ENCODE results near the gene UPK2.

The UPK2 gene

GRCh38 chr11:118910309-118911112 lies 45.6 kb upstream of the UPK2 start:
- in situ Hi-C loops (cut with HindIII; ENCODE audit: low pct_ligation_motif_present, low sequenced_read_pairs): no loop called here
- Histone ChIP-seq H3K27me3 (replicated peaks) (no peaks in the 10 kb centered on the region), H3K4me3 (ENCODE audit: low read depth, low read length) (peak overlapping the region; percentile 43), H3K36me3 (replicated peaks) (peaks cover 14% of the 10 kb centered on the region), H3K27ac (peak overlapping the region; percentile 98)
- TF ChIP-seq CTCF (IDR thresholded peaks at IDR 0.05; ENCODE audit: low read depth, low read length, missing control alignments): no peak
- DNase-seq: peak; percentile 83

- in situ Hi-C loops (cut with HindIII; ENCODE audit: low pct_ligation_motif_present, low sequenced_read_pairs): no loop called here
Observed at GRCh38 chr11:118911113-118911879, 44.8 kb upstream of the UPK2 start.

GRCh38 chr11:118911880-118912741 lies 44.0 kb upstream of the UPK2 start:
- peaks cover 10% of the 10 kb centered on the region for H3K36me3 ChIP-seq (replicated peaks)
- peak overlapping the region; percentile 98 for H3K27ac ChIP-seq
- DNase-seq: peak; percentile 91
- in situ Hi-C loops (cut with HindIII; ENCODE audit: low pct_ligation_motif_present, low sequenced_read_pairs): no loop called here
- no peak for TF ChIP-seq CTCF (IDR thresholded peaks at IDR 0.05; ENCODE audit: low read depth, low read length, missing control alignments)
- peak overlapping the region; percentile 24 for H3K4me3 ChIP-seq (ENCODE audit: low read depth, low read length)
- no peaks in the 10 kb centered on the region for H3K27me3 ChIP-seq (replicated peaks)

More at GRCh38 chr11:118911113-118911879, 44.8 kb upstream of the UPK2 start:
- Histone ChIP-seq H3K36me3 (replicated peaks) (peaks cover 14% of the 10 kb centered on the region), H3K4me3 (ENCODE audit: low read depth, low read length) (peak overlapping the region; percentile 36), H3K27ac (peak overlapping the region; percentile 98), H3K27me3 (replicated peaks) (no peaks in the 10 kb centered on the region)
- no peak for DNase-seq
- no peak for TF ChIP-seq CTCF (IDR thresholded peaks at IDR 0.05; ENCODE audit: low read depth, low read length, missing control alignments)

GRCh38 chr11:118912742-118913410 lies 43.2 kb upstream of the UPK2 start:
- TF ChIP-seq CTCF (IDR thresholded peaks at IDR 0.05; ENCODE audit: low read depth, low read length, missing control alignments): no peak
- Histone ChIP-seq H3K27ac (peak overlapping the region; percentile 98), H3K4me3 (ENCODE audit: low read depth, low read length) (no peak overlapping the region), H3K36me3 (replicated peaks) (peaks cover 5% of the 10 kb centered on the region), H3K27me3 (replicated peaks) (no peaks in the 10 kb centered on the region)
- DNase-seq: no peak
- in situ Hi-C loops (cut with HindIII; ENCODE audit: low pct_ligation_motif_present, low sequenced_read_pairs): no loop called here

- no peak for TF ChIP-seq CTCF (IDR thresholded peaks at IDR 0.05; ENCODE audit: low read depth, low read length, missing control alignments)
- H3K4me3 ChIP-seq (ENCODE audit: low read depth, low read length): no peak overlapping the region
- peak overlapping the region; percentile 98 for H3K27ac ChIP-seq
- no peaks in the 10 kb centered on the region for H3K36me3 ChIP-seq (replicated peaks)
- H3K27me3 ChIP-seq (replicated peaks): no peaks in the 10 kb centered on the region
- no peak for DNase-seq
- in situ Hi-C loops (cut with HindIII; ENCODE audit: low pct_ligation_motif_present, low sequenced_read_pairs): no loop called here
Observed at GRCh38 chr11:118913411-118914125, 42.5 kb upstream of the UPK2 start.
